Breast epithelium (tissue), 4 donors: ENCODE measurements around the gene ANXA5. TPM values are rescaled to one million over a fixed set of nuclear protein-coding genes. Genes with fewer than 3 reads are reported as not detected.

Source experiments
- DNase-seq, 2 donors: peaks; one replicate each; pipeline ENCODE4 v3.0.0-alpha.2; 2019; ENCODE audit warnings: low spot score in 2 of 2
- H3K27ac ChIP-seq, 2 donors: fragments of 200-600 bp; sonication (generic) in 1 of 2; one replicate each; pipeline ENCODE4 v1.5.1; 2016 to 2019; ENCODE audit warnings: mild to moderate bottlenecking in 1 of 2
- H3K27me3 ChIP-seq, 2 donors: fragments of 200-600 bp; sonication (generic) in 1 of 2; one replicate each; pipeline versions ENCODE4 v1.5.1 to v1.6.0; 2017 to 2019; ENCODE audit warnings: control low read depth in 1 of 2, mild to moderate bottlenecking in 1 of 2
- H3K36me3 ChIP-seq: fragments of 200-600 bp; one replicate; pipeline ENCODE4 v1.5.1; 2019
- H3K4me1 ChIP-seq, 2 donors: fragments of 200-600 bp; sonication (generic); one replicate each; pipeline ENCODE4 v1.5.1; 2016 to 2019; ENCODE audit warnings: control low read depth in 1 of 2
- H3K4me3 ChIP-seq, 3 donors: fragments of 200-600 bp; sonication (generic); 1 replicate in 2 of 3; 2 replicates in 1 of 3; pipeline ENCODE4 v1.5.1; 2016 to 2019; ENCODE audit warnings: mild to moderate bottlenecking in 3 of 3, moderate library complexity in 2 of 3
- H3K9me3 ChIP-seq, 2 donors: fragments of 200-600 bp; sonication (generic) in 1 of 2; one replicate each; pipeline ENCODE4 v1.5.1; 2016 to 2019; ENCODE audit warnings: control low read depth in 1 of 2
- CTCF ChIP-seq, 3 donors: fragments of 450-650 bp; IDR thresholded peaks; one replicate each; pipeline ENCODE4 v1.5.1; 2016 to 2017; ENCODE audit warnings: antibody characterized with exemption in 3 of 3, mild to moderate bottlenecking in 3 of 3, moderate library complexity in 3 of 3
- POLR2A ChIP-seq: fragments of 450-650 bp; IDR thresholded peaks from one replicate; pipeline ENCODE4 v1.6.1; 2016; ENCODE audit warnings: antibody characterized with exemption, mild to moderate bottlenecking, moderate library complexity
- POLR2AphosphoS5 ChIP-seq, 3 donors: sonication (generic); formaldehyde crosslinking; IDR thresholded peaks; one replicate each; pipeline ENCODE4 v1.6.1; 2017; ENCODE audit warnings: antibody characterized with exemption in 3 of 3
- intact Hi-C: fragments of 100-400 bp; cut with DNase I; formaldehyde crosslinking; loops from one replicate; pipeline ENCODE4 v1.15.1; 2023; ENCODE audit warnings: low total_unique reads
- total RNA-seq, 3 donors: library from RNA; depleted of rRNA; stranded (reverse); fragments of >200 nt; gene quantifications; one replicate each; pipeline ENCODE4 v1.1.0, GENCODE V29; 2016

ANXA5 gene
- total RNA-seq, 3 donors from 2014 or later, result 286 to 430 (median 292) TPM

- Histone ChIP-seq H3K4me1 (no peaks in the 10 kb centered on the region), H3K27me3 (no peaks in the 10 kb centered on the region), H3K36me3 (no peaks in the 10 kb centered on the region), H3K9me3 (no peaks in the 10 kb centered on the region), H3K4me3 (no peak overlapping the region), H3K27ac (no peak overlapping the region)
- no peak for DNase-seq
- TF ChIP-seq CTCF (IDR thresholded peaks at IDR 0.05) (no peak), POLR2AphosphoS5 (IDR thresholded peaks at IDR 0.05) (no peak), POLR2A (no peak)
- intact Hi-C loops, result no loop called here
Observed at GRCh38 chr4:121738780-121739535, 42.2 kb upstream of the ANXA5 start.

DNA sequence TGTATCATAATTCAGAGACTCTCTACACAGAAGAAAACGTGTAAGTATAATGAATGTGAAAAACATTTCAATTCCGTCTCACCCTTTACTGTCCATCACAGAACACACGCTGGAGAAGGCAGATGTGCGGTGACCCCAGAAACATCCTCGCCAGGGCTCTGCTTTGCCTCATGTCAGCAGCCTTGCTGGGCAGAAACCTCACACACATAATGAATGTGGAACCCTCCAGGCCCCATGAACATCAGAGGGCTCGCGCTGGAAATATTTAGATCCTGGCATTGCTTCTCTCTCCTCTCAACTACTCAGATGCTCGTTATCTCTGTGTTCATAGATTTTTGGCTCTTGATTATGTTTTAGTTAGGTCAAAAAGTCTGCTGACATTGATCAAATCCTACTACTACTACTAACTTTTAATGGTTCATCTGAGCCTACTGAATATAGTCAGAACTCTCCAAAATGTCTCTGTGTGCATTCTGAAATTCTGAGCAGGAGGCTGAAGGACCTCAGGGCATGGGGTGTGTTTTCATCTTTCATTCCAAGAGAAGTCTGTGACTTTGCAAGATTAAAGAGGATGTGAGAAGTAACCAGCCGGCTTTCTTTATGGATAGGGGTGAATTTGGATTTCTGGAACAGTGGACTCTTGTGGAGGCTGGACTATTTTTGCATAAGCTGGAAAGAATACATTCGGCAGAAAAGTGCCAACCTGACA, 41.2 kb upstream of the ANXA5 start:
- H3K27me3 ChIP-seq, result no peaks in the 10 kb centered on the region
- no peak overlapping the region for H3K4me3 ChIP-seq
- DNase-seq, result no peak
- TF ChIP-seq CTCF (IDR thresholded peaks at IDR 0.05) (no peak), POLR2AphosphoS5 (IDR thresholded peaks at IDR 0.05) (no peak), POLR2A (no peak)
- intact Hi-C loops, result no loop called here
- no peaks in the 10 kb centered on the region for H3K9me3 ChIP-seq
- no peak overlapping the region for H3K27ac ChIP-seq
- H3K4me1 ChIP-seq, result no peaks in the 10 kb centered on the region
- H3K36me3 ChIP-seq, result no peaks in the 10 kb centered on the region

GRCh38 chr4:121736735-121737351, 40.1 kb upstream of the ANXA5 start:
- Histone ChIP-seq H3K36me3 (no peaks in the 10 kb centered on the region), H3K27ac (no peak overlapping the region), H3K9me3 (no peaks in the 10 kb centered on the region), H3K27me3 (no peaks in the 10 kb centered on the region), H3K4me1 (no peaks in the 10 kb centered on the region), H3K4me3 (no peak overlapping the region)
- DNase-seq, result no peak
- no peak for TF ChIP-seq POLR2AphosphoS5 (IDR thresholded peaks at IDR 0.05)
- TF ChIP-seq CTCF (IDR thresholded peaks at IDR 0.05), result peak; percentile 14 to 50 (median 41)
- no peak for TF ChIP-seq POLR2A
- intact Hi-C loops, result no loop called here

DNA sequence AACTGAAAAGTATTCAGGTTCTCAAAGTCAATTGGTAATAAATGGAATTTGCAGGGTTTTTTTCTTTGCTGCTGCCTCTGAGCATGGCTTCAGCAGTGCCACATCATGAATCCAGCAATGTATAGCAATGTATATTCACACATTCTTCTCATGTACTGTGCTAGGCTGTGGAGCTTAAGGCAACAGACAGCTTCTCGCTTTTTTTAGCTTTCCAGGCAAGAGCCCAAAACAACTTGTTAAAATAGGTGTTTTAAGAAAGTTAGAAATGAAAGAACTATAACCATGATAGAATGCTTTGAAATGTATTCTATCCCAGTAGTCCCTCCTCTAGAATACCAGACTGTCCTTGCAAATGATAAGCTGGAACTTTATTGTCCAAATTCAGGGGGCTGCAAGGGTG, 37.8 kb upstream of the ANXA5 start:
- intact Hi-C loops, result no loop called here

More for the DNA sequence above, 37.8 kb upstream of the ANXA5 start:
- no peak for DNase-seq
- Histone ChIP-seq H3K27me3 (no peaks in the 10 kb centered on the region), H3K4me1 (no peaks in the 10 kb centered on the region), H3K27ac (no peak overlapping the region), H3K9me3 (no peaks in the 10 kb centered on the region), H3K36me3 (no peaks in the 10 kb centered on the region), H3K4me3 (no peak overlapping the region)
- TF ChIP-seq CTCF (IDR thresholded peaks at IDR 0.05), result no peak
- TF ChIP-seq POLR2AphosphoS5 (IDR thresholded peaks at IDR 0.05), result no peak
- TF ChIP-seq POLR2A, result no peak
